GM21515 (cell line): Measurements from ENCODE around the gene SPPL3.
"Not testable (repeated sequence)": the region's sequence is repeated elsewhere in the genome, so short reads cannot be mapped to it uniquely, and the experiment has no call there.

Experiments used
- ATAC-seq: cut with Tn5 transposase; IDR thresholded peaks from one replicate; pipeline ENCODE4 v1.9.1; 2021; ENCODE audit not compliant: unreplicated experiment

SPPL3 gene

DNA sequence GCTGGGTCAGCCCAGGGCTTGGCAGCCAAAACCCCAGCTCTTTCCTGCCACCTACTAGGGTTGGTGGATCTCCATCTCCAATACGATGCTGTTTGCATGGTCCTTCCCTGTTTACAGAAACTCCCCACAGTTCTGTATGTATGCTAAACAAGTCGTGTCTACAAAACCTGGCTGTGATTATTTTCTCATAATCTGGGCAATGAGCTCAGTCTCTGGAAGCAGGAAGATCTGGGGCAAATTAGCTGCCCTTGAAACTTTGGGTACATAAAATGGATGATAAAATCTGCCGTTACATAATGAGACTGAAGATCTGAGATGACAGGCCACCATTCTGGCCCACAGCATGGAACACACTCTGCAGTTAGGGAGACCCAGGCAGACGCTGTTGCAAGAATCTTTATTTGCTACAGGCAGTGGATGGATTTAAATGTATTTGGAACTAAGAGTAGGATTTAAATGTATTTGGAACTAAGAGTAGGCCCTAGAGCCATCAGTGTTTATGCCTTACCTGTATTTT is 146.9 kb downstream of the SPPL3 start:
- ATAC-seq = no peak

DNA sequence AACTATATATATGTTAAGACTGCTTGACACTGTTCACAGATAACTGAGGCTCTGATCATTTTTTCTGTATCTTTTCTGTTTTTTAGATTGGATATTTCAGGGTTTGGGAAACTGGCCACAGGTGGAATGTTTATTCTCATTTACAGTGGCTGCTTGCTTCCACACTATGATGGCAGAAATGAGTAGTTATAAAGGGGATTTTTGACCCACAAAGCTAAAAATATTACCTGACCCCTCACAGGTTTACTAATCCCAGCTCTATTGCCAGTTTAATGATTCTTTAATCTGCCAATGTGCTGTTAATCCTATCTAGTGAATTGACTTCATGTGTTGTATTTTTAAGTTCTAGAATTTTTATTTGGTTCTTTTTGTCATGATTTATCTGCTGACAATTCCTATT is 148.9 kb downstream of the SPPL3 start:
- ATAC-seq = no peak

DNA sequence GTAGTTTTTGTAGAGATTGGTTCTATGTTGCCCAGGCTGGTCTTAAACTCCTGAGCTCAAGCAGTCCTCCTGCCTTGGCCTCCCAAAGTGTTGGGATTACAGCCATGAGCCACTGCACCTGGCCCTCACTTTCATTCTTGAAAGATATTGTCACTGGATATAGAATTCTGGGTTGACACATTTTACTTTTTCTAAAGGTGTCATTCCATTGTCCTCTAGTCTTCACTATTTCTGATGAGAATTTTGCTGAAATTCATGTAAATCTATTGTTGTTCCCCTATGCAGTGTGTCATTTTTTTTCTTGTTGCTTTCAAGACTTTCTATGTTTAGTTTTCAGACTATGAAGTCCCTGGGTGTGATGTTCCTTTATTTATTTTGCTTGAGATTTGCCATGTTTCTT is 149.4 kb downstream of the SPPL3 start:
- ATAC-seq = no peak

DNA sequence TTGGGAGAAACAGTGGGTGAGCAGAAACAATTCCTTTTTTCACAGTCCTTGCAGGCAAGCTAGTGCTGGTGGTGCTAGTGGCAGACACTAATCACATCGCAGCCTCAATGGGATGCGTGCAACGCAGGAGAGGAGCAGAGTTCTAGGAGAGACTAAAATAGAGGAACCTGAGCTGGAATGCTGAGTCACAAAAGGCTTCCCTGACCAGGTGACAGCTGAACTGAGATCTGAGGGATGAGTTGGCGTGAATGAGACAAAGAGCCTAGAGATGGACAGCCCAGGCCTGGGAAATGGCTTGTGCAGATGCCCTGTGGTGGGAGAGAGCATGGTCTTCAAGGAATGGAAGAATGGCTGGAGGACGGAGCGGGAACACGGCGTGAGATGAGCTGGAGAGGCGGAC is 152.8 kb downstream of the SPPL3 start:
- no peak for ATAC-seq

DNA sequence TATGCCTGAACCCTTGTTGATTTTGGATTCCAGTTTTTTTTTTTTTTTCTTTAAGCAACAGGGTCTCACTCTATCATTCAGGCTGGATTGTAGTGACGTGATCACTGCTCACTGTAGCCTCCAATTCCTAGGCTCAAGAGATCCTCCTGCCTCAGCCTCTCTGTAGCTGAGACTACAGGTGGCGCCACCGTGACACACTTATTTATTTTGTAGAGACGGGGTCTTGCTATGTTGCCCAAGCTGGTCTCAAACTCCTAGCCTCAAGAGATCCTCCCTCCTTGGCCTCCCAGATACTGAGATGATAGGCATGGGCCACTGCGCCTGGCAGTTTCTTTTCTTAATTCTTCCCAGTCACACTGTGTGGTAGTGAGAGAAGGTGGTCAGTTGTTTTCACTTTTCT is 153.4 kb downstream of the SPPL3 start:
- no peak for ATAC-seq

DNA sequence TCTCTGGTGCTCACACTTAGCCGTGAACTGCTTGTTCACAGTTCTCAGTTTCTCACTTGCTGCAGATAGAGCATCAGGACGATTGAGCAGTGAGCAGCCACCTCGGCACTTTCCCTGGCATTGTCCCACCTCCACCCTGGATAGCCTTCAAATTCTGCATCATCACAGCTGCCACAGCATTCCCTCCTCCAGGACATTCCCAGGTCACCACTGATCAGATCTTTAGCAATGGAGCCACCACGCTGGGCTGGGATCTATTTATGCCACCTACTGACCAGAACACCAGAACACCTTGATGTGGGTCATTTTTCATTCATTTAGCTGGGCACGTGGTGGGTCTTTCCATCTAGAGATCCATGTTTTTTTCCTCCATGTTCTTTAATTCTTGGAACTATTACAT is 154.9 kb downstream of the SPPL3 start:
- ATAC-seq = no peak

DNA sequence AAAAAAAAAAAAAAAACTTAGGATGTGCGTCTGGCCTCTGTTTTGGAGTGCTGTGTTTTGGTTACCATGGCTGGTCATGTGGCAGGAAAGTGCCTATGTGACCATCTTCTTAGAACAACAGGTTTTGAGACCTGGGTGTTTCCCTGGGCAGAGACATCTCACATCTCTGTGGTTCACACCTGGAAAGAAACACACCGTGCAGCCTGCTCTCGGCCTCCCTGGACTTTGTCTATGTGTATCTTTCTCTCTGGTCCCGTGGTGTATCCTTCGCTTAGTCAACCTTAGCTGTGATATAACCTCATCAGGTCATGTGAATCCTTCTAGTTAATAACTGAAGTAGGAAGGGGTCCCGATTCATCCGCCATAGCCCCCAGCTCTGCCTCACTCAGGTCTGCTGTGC is 155.9 kb downstream of the SPPL3 start:
- ATAC-seq = no peak

DNA sequence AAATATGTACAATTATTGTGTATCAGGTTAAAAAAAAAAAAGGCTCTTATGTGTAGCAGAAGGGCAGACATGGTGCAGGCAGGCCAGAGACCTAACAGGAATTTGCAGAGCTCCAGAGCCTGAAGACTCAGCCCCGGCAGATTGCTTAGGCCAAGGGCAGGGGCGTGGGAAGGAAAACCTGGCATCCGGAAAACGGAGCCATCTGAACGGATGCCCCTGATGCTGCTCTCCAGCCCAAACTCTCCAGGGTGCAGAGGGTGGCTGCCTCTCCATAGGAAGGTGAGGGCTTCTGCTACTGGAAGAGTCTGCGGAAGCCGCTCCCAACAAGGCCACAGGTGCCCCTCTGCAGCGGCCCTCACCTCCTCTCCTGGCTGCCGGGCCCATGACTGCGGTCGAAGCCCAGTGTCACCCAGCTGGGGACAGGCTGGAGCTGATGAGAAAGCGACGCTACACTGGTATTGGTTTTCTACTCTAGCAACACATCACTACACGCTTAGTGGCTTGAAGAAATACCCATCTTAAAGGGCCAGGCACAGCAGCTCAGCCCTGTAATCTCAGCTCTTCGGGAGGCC is 159.2 kb downstream of the SPPL3 start:
- ATAC-seq = no peak

DNA sequence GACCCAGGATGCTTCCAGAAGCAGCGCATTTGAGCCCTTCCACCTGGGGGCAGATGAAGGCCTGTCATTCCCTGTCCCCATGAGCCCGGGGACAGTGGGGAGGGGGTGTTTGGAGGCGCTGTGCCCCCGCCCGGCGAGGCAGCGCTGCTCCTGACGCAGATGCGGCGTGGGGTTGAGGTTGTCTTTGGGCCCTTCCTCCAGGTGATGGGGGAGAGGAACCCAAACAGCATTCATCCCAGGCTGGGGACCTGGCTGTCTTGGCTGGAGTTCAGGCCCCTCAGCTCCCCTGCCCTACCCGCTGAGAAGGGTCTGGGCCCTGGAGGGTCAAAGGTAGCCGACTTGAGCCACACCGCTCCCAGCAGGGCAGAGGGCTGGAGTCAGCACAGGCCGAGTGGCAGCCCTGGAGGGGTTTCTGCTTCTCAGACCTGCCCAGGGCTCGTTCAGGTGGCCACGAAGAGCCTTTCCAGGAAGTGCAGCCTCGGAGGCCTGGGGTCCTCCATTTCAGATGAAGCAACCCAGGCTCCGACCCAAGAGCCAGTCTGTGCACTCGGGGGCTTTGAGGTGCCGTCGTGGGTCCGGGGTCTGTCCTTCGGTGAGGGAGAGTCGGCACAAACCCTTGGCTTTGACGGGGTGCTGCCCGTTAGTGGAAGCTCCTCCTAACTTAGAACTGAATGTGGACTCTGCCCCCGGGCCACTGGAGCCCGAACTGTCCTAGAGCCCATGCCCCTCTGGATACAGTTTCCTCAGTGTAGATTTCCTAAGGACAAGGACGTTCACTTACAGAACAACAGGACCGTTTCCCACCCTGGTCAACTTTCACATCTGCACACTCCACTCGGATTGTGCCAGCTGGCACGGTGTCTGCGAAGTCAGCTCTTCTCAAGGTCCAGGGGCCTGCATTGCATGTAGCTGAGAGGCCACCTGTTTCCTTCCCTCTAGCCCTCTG is 162.4 kb downstream of the SPPL3 start:
- no peak for ATAC-seq

DNA sequence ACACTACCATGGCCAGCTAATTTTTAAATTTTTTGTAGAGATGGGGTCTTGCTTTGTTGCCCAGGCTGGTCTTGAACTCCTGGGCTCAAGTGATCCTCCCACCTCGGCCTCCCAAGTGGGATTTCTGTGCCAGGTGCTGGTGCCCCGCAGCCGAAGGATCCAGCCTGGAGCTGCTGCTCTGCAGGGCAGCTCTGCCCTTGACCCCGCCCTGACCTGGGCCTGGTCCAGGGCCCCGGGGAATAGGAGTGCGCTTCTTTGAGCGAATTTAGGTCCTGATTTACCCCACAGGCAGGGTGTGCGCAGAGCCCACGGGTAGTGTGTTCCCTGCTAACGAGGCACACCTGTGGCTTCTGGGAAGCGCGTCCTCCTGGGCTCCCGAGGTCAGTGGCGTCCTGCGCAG is 163.3 kb downstream of the SPPL3 start:
- ATAC-seq = no peak

DNA sequence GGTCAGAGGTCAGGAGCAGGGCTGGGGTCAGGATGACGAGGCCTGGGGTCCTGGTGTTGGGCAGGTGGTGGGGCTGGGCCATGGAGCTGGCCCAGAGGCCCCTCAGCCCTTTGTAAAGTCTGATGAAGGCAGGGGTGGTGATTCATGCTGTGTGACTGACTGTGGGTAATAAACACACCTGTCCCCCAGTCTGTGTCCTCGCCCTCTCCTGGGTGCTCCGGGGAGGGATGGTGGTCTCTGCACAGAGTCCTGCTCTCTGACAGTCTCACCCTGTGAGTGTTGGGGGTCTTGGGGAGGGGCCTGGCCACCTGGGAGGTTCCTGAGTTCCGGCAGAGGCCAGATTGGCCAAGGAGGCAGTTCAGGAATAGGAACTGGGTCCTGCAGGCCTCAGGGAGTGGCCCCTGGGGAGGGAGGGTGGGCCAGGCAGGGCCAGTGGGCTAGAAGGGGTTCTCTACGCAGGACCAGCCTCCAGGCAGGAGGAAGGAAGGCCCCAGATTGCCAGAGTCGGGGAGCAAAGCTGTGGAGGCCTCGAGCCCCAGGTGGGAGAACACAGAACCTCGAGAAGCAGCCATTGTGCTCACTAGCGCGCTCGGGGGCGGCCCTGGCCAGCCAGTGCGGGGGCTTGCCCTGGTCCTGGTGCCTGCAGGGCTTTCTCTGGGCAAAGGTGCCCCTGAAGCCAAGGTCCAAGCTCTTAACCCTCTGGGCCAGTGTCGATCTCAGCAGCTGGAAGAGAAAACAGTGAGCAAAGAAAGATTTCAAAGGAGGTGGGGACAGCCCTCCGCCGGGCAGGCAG is 164.1 kb downstream of the SPPL3 start:
- no peak for ATAC-seq

DNA sequence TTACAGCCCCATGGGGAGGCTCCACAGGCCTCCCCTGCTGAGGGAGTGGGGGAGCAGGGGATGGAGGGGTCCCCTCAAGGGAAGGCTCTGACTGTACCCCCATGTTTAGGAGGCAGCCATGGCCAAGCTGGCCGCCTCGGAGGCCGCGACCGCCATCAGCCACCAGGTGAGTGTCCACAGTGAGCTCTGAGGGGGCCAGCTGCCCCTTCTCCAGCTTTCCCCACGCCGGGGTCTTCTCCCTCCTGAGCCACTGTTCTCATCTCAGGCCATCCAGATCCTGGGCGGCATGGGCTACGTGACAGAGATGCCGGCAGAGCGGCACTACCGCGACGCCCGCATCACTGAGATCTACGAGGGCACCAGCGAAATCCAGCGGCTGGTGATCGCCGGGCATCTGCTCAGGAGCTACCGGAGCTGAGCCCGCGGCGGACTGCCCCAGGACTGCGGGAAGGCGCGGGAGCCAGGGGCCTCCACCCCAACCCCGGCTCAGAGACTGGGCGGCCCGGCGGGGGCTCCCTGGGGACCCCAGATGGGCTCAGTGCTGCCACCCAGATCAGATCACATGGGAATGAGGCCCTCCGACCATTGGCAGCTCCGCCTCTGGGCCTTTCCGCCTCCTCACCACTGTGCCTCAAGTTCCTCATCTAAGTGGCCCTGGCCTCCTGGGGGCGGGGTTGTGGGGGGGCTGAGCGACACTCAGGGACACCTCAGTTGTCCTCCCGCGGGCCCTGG is 165.0 kb downstream of the SPPL3 start:
- no peak for ATAC-seq

DNA sequence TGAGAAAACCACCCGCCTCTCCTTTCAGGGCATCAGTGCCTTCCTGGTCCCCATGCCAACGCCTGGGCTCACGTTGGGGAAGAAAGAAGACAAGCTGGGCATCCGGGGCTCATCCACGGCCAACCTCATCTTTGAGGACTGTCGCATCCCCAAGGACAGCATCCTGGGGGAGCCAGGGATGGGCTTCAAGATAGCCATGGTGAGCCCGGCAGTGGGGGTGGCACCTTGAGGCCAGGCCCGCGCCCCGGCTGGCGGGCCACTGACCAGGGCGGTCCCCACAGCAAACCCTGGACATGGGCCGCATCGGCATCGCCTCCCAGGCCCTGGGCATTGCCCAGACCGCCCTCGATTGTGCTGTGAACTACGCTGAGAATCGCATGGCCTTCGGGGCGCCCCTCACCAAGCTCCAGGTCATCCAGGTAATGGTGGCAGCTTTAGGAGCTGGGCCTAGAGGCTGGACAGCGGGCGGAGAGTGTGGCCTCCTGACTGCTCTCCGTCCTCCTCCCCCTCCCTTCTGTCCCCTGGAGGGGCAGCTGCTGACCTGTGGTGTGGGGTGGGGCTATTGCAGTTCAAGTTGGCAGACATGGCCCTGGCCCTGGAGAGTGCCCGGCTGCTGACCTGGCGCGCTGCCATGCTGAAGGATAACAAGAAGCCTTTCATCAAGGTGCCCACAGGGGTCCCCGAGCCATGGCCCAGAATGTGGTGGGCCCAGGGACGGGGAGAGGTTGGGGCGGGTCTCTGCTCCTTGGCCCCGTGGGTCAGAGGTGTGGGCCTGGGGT is 165.7 kb downstream of the SPPL3 start:
- no peak for ATAC-seq

DNA sequence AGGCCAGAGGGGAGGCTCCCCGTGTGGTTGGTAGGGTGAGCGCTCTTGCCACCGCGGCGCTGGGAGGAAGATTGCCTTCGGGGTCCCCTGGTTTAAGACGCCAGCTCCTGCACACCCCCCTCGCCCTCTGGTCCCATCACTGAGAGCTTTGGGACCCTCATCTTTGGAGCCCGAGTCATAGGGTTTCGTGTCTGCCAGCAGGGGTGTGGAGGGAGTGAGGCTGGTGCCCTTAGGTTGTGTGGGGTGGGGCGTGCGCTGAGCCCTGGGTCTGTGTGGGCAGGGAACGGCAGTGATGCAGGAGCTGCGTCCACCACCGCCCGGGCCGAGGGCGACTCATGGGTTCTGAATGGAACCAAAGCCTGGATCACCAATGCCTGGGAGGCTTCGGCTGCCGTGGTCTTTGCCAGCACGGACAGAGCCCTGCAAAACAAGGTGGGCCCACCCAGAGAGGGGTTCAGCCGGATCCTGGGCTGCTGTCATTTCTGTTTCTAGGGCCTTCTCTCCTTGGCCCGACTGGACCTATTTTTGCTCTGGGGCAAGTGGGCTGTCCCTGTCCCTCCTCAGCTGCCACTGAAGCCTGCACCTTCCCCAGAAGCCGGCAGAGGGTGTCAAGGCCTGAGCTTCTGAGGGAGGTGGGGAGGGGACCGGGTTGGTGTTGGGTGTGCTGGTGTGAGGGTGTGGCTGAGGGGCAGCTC is 166.5 kb downstream of the SPPL3 start:
- ATAC-seq = no peak

DNA sequence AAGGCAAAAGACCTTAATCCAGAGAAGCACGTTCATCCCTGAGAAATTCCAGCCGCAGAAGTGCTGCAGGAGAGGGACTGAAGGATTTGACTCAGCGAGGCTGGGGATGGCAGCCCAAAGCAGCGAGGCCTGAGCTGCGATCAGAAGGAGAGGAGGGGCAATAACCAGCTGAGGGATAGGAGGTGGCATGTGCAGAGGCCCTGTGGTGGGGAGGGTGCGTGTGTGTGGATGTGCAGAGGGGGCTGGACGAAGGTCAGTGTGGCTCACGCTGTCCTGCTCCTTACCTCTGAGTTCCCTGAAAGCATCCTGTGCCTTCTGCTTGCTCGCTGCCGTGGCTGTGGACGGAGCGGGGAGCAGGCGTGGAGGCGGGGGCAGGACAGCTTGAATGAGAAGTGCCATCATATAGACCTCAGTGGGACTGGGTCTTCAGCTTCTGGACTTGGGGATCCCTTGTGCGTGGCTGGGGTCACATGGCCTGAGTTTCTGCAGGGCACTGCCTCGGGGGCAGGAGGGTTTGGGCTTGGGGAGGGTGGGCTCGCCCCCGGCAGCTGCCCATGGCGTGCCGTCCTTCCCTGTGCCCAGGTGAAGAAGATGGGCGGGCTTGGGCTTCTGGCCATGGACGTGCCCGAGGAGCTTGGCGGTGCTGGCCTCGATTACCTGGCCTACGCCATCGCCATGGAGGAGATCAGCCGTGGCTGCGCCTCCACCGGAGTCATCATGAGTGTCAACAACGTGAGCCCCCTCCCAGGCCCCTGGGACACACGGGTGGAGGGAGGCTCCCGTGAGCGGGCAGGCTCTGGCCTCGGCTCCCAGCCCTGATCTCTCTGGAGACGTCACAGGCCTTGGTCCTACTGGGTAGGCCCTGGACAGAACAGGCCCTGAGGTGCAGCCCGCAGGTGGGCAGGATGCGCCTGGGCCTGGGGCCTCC is 167.5 kb downstream of the SPPL3 start:
- no peak for ATAC-seq

DNA sequence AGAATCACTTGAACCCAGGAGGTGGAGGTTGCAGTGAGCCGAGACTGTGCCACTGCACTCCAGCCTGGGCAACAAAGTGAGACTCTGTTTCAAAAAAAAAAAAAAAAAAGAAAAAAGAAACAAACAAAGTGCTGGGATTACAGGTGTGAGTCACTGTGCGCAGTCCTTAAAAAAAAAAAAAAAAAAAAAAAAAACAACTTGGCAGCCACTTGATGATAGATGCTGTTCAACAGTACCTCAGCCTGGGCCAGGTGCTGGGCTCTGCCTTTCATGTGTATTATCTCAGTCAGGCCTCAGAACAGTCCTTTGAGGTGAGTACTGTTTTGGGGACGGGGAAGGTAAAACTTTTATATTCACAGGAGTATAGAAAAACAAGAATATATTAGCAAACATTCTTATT is 169.0 kb downstream of the SPPL3 start:
- no peak for ATAC-seq

DNA sequence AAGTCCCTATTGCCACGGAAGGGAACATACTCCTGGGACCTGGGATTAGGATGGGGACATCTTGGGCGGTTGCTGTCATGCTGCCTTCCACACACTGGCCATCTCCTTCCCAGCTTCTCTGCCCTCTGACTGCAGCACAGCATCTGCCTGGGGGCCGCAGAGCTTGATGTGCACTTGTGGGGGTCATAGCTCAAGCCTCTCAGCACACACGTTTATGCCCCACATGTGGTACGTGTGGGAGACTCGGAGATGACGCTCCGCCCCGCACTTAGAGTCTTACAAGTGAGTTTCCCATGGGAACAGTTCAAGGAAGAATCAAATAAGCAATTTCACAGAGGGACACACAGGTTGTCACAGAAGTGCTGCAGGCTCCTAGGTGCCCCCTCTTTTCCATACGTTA is 169.9 kb downstream of the SPPL3 start:
- ATAC-seq = no peak

DNA sequence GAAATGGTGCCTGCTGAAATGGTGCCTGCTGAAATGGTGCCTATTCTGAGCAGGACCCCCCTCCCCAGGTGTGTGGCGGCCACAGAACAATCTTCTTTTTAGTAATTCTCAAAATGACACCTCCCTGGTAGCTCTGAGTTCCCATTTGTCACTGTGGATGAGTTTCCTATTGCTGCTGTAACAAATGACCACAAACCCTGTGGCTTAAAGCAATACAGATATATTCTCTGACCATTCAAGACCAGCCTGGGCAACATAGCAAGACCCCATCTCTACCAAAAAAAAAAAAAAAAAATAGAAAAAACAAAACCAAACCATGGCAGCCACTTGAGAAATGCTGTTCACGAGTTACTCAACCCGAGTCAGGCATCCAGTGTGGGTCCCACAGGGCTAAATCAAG is 170.6 kb downstream of the SPPL3 start:
- no peak for ATAC-seq

DNA sequence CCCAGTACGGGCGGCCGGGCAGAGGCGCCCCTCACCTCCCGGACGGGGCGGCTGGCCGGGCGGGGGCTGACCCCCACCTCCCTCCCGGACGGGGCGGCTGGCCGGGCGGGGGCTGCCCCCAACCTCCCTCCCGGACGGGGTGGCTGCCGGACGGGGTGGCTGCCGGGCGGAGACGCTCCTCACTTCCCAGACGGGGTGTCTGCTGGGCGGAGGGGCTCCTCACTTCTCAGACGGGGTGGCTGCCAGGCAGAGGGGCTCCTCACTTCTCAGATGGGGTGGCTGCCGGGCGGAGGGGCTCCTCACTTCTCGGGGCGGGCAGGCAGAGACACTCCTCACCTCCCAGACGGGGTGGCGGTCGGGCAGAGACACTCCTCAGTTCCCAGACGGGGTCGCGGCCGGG is 172.0 kb downstream of the SPPL3 start:
- ATAC-seq = not testable (repeated sequence)
